ENCODE data around the gene KPNA1.
A peak's percentile ranks its signal among the peaks of the same experiment; 100 is the strongest.

KPNA1 gene

GRCh38 chr3:122530164-122530563, 15.4 kb upstream of the KPNA1 start:
- no peak for TF ChIP-seq CTCF (IDR thresholded peaks at IDR 0.05; ENCODE audit: low read depth, low read length)
- H3K4me3 ChIP-seq (ENCODE audit: low read depth, low read length) = no peak overlapping the region
- DNase-seq (ENCODE audit: low read depth, low spot score) = no peak
- in situ Hi-C loops (cut with HindIII; ENCODE audit: low sequenced_read_pairs) = no loop called here

- no peak overlapping the region for H3K4me3 ChIP-seq (ENCODE audit: low read depth, low read length)
- DNase-seq (ENCODE audit: low read depth, low spot score) = no peak
- TF ChIP-seq CTCF (IDR thresholded peaks at IDR 0.05; ENCODE audit: low read depth, low read length) = no peak
- in situ Hi-C loops (cut with HindIII; ENCODE audit: low sequenced_read_pairs) = no loop called here
Measured at GRCh38 chr3:122523317-122523716, 8.6 kb upstream of the KPNA1 start.

- no peak for DNase-seq (ENCODE audit: low read depth, low spot score)
- no peak overlapping the region for H3K4me3 ChIP-seq (ENCODE audit: low read depth, low read length)
- no peak for TF ChIP-seq CTCF (IDR thresholded peaks at IDR 0.05; ENCODE audit: low read depth, low read length)
- in situ Hi-C loops (cut with HindIII; ENCODE audit: low sequenced_read_pairs) = no loop called here
Measured at GRCh38 chr3:122520861-122521260, 6.1 kb upstream of the KPNA1 start.

GRCh38 chr3:122519693-122520092, 5.0 kb upstream of the KPNA1 start:
- no peak for TF ChIP-seq CTCF (IDR thresholded peaks at IDR 0.05; ENCODE audit: low read depth, low read length)
- DNase-seq (ENCODE audit: low read depth, low spot score) = no peak
- H3K4me3 ChIP-seq (ENCODE audit: low read depth, low read length) = no peak overlapping the region
- in situ Hi-C loops (cut with HindIII; ENCODE audit: low sequenced_read_pairs) = no loop called here

- no peak for DNase-seq (ENCODE audit: low read depth, low spot score)
- in situ Hi-C loops (cut with HindIII; ENCODE audit: low sequenced_read_pairs) = no loop called here
- no peak overlapping the region for H3K4me3 ChIP-seq (ENCODE audit: low read depth, low read length)
- TF ChIP-seq CTCF (IDR thresholded peaks at IDR 0.05; ENCODE audit: low read depth, low read length) = no peak
Measured at GRCh38 chr3:122516846-122517360, 2.2 kb upstream of the KPNA1 start.

GRCh38 chr3:122515870-122516269, 1.1 kb upstream of the KPNA1 start:
- in situ Hi-C loops (cut with HindIII; ENCODE audit: low sequenced_read_pairs) = no loop called here
- no peak for TF ChIP-seq CTCF (IDR thresholded peaks at IDR 0.05; ENCODE audit: low read depth, low read length)
- no peak overlapping the region for H3K4me3 ChIP-seq (ENCODE audit: low read depth, low read length)
- no peak for DNase-seq (ENCODE audit: low read depth, low spot score)

GRCh38 chr3:122515020-122515468, 305 bp upstream of the KPNA1 start:
- DNase-seq (ENCODE audit: low read depth, low spot score) = no peak
- H3K4me3 ChIP-seq (ENCODE audit: low read depth, low read length) = peak overlapping the region; percentile 72
- in situ Hi-C loops (cut with HindIII; ENCODE audit: low sequenced_read_pairs) = no loop called here
- no peak for TF ChIP-seq CTCF (IDR thresholded peaks at IDR 0.05; ENCODE audit: low read depth, low read length)

Measured in astrocyte of the spinal cord (primary cell).